Endodermal cell (in vitro differentiated cells): ENCODE measurements around the gene PINLYP. TPM values are rescaled to one million over a fixed set of nuclear protein-coding genes. Genes with fewer than 3 reads are reported as not detected.

Source experiments
- DNase-seq: peaks from one replicate; pipeline ENCODE4 v3.0.0-alpha.2; 2017
- H3K27ac ChIP-seq: 2 replicates; pipeline ENCODE4 v1.5.1; 2013; ENCODE audit warnings: mild to moderate bottlenecking, low read depth, low read length, moderate library complexity
- H3K27me3 ChIP-seq: 2 replicates; pipeline ENCODE4 v1.6.1; 2013; ENCODE audit warnings: mild to moderate bottlenecking, low read length, moderate library complexity; ENCODE audit not compliant: insufficient read depth, control insufficient read depth, poor library complexity, severe bottlenecking
- H3K36me3 ChIP-seq: 2 replicates; pipeline ENCODE4 v1.7.0; 2013; ENCODE audit warnings: mild to moderate bottlenecking, low read length, moderate library complexity; ENCODE audit not compliant: control insufficient read depth, insufficient read depth
- H3K4me1 ChIP-seq: one replicate; pipeline ENCODE4 v1.7.0; 2013; ENCODE audit warnings: low read length; ENCODE audit not compliant: control insufficient read depth, insufficient read depth
- H3K4me3 ChIP-seq: 2 replicates; pipeline ENCODE4 v1.5.1; 2013; ENCODE audit warnings: mild to moderate bottlenecking, low read length, moderate library complexity
- H3K9ac ChIP-seq: 2 replicates; pipeline ENCODE4 v1.6.1; 2013; ENCODE audit warnings: mild to moderate bottlenecking, low read length, moderate library complexity; ENCODE audit not compliant: poor library complexity, severe bottlenecking; ENCODE audit errors: extremely low read depth
- H3K9me3 ChIP-seq: 2 replicates; pipeline ENCODE4 v1.6.1; 2013; ENCODE audit warnings: mild to moderate bottlenecking, low read length, moderate library complexity; ENCODE audit not compliant: control insufficient read depth
- H3K27ac Mint-ChIP-seq: 2 replicates; pipeline ENCODE4 v1.8.0; 2020; ENCODE audit warnings: mixed read lengths
- H3K27me3 Mint-ChIP-seq: 2 replicates; pipeline ENCODE4 v1.8.0; 2021; ENCODE audit warnings: mild to moderate bottlenecking, mixed read lengths; ENCODE audit not compliant: insufficient read depth
- H3K36me3 Mint-ChIP-seq: 2 replicates; pipeline ENCODE4 v1.8.0; 2020; ENCODE audit warnings: low read depth, mixed read lengths
- H3K4me1 Mint-ChIP-seq: 2 replicates; pipeline ENCODE4 v1.8.0; 2020; ENCODE audit warnings: mixed read lengths
- H3K4me3 Mint-ChIP-seq: 2 replicates; pipeline ENCODE4 v1.8.0; 2020; ENCODE audit warnings: mild to moderate bottlenecking, moderate library complexity, mixed read lengths
- H3K9me3 Mint-ChIP-seq: 2 replicates; pipeline ENCODE4 v1.8.0; 2020; ENCODE audit warnings: mild to moderate bottlenecking, mixed read lengths
- WGBS, 2 experiments: methylation state at CpG; one replicate each; pipeline versions ENCODE4 v1.1.5 to v1.1.7; 2013; ENCODE audit warnings: missing lambda C conversion rate in 2 of 2, mixed read lengths in 1 of 2; ENCODE audit not compliant: insufficient coverage in 1 of 2, insufficient read length in 1 of 2; 5-methylcytosine and 5-hydroxymethylcytosine counted together
- total RNA-seq, 2 donors: library from RNA; stranded (reverse); fragmentation: NEBNext Ultra II Directional in 1 of 2; extraction: Animal tissue kit (Norgen Biotek cat#: 25700) in 1 of 2; gene quantifications; 2 replicates in 1 of 2; 3 replicates in 1 of 2; pipeline ENCODE4 v1.2.1, GENCODE V29; 2021
- TF ChIP-seq, protein P1 (sequence below): fragments of 200-600 bp; sonication (generic); conservative IDR thresholded peaks from 2 replicates; pipeline ENCODE4 v1.5.0; 2021; ENCODE audit warnings: antibody characterized with exemption, mild to moderate bottlenecking

PINLYP gene
- total RNA-seq, 2 donors from 2014 or later = 7.7 to 12.2 TPM

GRCh38 chr19:43551399-43552197, 24.0 kb upstream of the PINLYP start:
- no peak overlapping the region for H3K27ac Mint-ChIP-seq
- no peaks in the 10 kb centered on the region for H3K27me3 Mint-ChIP-seq
- no peaks in the 10 kb centered on the region for H3K4me1 Mint-ChIP-seq
- no peaks in the 10 kb centered on the region for H3K9me3 Mint-ChIP-seq
- TF ChIP-seq, protein P1, sequence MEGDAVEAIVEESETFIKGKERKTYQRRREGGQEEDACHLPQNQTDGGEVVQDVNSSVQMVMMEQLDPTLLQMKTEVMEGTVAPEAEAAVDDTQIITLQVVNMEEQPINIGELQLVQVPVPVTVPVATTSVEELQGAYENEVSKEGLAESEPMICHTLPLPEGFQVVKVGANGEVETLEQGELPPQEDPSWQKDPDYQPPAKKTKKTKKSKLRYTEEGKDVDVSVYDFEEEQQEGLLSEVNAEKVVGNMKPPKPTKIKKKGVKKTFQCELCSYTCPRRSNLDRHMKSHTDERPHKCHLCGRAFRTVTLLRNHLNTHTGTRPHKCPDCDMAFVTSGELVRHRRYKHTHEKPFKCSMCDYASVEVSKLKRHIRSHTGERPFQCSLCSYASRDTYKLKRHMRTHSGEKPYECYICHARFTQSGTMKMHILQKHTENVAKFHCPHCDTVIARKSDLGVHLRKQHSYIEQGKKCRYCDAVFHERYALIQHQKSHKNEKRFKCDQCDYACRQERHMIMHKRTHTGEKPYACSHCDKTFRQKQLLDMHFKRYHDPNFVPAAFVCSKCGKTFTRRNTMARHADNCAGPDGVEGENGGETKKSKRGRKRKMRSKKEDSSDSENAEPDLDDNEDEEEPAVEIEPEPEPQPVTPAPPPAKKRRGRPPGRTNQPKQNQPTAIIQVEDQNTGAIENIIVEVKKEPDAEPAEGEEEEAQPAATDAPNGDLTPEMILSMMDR = no peak
- no peak overlapping the region for H3K9ac ChIP-seq
- H3K36me3 ChIP-seq = peaks cover 46% of the 10 kb centered on the region
- WGBS, 2 experiments = 89 to 91% methylated on average over 12 to 23 of the region's 23 CpGs
- no peaks in the 10 kb centered on the region for H3K9me3 ChIP-seq
- H3K4me3 ChIP-seq = no peak overlapping the region
- no peak for DNase-seq
- no peak overlapping the region for H3K4me3 Mint-ChIP-seq
- H3K27ac ChIP-seq = no peak overlapping the region
- H3K27me3 ChIP-seq = no peaks in the 10 kb centered on the region
- peaks cover 69% of the 10 kb centered on the region for H3K36me3 Mint-ChIP-seq
- no peaks in the 10 kb centered on the region for H3K4me1 ChIP-seq

DNA sequence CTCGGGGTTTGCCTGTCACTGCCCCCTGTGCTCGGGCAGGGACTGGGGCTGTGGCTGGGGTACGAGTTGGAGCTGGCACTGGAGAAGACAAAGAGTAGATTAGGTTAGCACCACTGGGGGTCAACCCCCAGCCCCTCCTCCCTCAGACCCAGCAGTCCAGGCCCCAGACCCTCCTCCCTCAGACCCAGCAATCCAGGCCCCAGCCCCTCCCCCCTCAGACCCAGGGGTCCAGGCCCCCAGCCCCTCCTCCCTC, 23.5 kb upstream of the PINLYP start:
- Mint-ChIP-seq H3K27ac (no peak overlapping the region), H3K9me3 (no peaks in the 10 kb centered on the region), H3K36me3 (peaks cover 68% of the 10 kb centered on the region), H3K27me3 (no peaks in the 10 kb centered on the region), H3K4me1 (no peaks in the 10 kb centered on the region), H3K4me3 (no peak overlapping the region)
- TF ChIP-seq, protein P1 = no peak
- H3K27me3 ChIP-seq = no peaks in the 10 kb centered on the region
- H3K9ac ChIP-seq = no peak overlapping the region
- H3K36me3 ChIP-seq = peaks cover 46% of the 10 kb centered on the region
- no peak overlapping the region for H3K4me3 ChIP-seq
- WGBS, 2 experiments = 95% methylated on average over 3 of the region's 3 CpGs; no CpG with 5 or more reads in 1 of the 2 experiments
- H3K27ac ChIP-seq = no peak overlapping the region
- H3K9me3 ChIP-seq = no peaks in the 10 kb centered on the region
- no peak for DNase-seq
- no peaks in the 10 kb centered on the region for H3K4me1 ChIP-seq

DNA sequence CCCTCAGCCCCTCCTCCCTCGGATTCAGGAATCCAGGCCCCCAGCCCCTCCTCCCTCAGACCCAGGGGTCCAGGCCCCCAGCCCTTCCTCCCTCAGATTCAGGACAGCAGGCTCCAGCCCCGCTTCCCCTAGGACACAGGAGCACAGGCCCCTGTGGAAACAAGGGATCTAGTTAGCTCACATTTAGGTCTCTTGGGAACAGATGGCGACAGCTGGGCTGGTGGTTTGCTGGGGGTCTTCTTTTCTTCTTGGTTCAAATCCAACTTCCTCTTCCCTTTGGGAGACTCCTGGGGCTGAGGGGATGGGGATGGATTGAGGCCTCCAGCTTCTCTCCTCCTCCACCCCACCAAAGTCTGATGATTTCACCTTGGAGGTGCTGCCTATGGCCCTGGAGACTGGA, 23.0 kb upstream of the PINLYP start:
- H3K27ac Mint-ChIP-seq = no peak overlapping the region
- peaks cover 66% of the 10 kb centered on the region for H3K36me3 Mint-ChIP-seq
- H3K36me3 ChIP-seq = peaks cover 46% of the 10 kb centered on the region
- no peak for DNase-seq
- no peak overlapping the region for H3K4me3 ChIP-seq
- H3K9ac ChIP-seq = no peak overlapping the region
- H3K4me1 Mint-ChIP-seq = no peaks in the 10 kb centered on the region
- no peak overlapping the region for H3K4me3 Mint-ChIP-seq
- H3K27me3 Mint-ChIP-seq = no peaks in the 10 kb centered on the region
- TF ChIP-seq, protein P1 = no peak
- no peaks in the 10 kb centered on the region for H3K9me3 ChIP-seq
- WGBS, 2 experiments = 97% methylated on average over 2 of the region's 3 CpGs; no CpG with 5 or more reads in 1 of the 2 experiments
- no peaks in the 10 kb centered on the region for H3K4me1 ChIP-seq
- no peak overlapping the region for H3K27ac ChIP-seq
- no peaks in the 10 kb centered on the region for H3K9me3 Mint-ChIP-seq
- H3K27me3 ChIP-seq = no peaks in the 10 kb centered on the region
